ENCODE results near the gene TMF1.

DNA sequence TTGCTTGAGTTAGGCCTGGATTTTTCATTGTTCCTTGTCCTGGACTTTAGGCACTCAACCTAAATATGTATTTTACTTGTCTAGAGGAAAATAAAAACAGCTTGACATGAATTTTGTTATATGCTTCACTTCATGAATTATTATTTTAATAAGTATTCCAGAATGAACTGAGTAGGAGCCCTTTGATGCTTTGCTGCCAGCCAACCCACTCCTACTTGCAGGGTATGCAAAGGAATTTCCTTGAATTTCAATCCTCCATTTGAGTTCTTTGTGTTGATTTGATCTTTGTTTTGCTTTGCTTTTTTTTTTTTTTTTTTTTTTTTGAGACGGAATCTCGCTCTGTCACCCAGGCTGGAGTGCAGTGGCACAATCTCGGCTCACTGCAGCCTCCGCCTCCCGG, 44.2 kb upstream of the TMF1 start:
- no peak for TF ChIP-seq CTCF (conservative IDR thresholded peaks at IDR 0.05; ENCODE audit: low read depth, low read length)
- no peak for TF ChIP-seq EZH2 (IDR thresholded peaks at IDR 0.05; ENCODE audit: borderline replicate concordance, low read depth, low read length, poor library complexity, severe bottlenecking)

All from A673 (cell line).